T-helper 1 cell treated with Interleukin-12 subunit alpha and Interleukin-12 subunit beta and Interleukin-4 antibody, amounts not matched to agents 30 μg/mL and 1 μg/mL, for 36 hours (primary cell): Measurements from ENCODE around the gene SMYD4.

Experiments
- H3K27ac Mint-ChIP-seq: one replicate; pipeline ENCODE4 v1.8.0; 2021; ENCODE audit warnings: mild to moderate bottlenecking, mixed read lengths
- H3K27me3 Mint-ChIP-seq: one replicate; pipeline ENCODE4 v1.8.0; 2021; ENCODE audit warnings: low read depth, mixed read lengths
- H3K36me3 Mint-ChIP-seq: one replicate; pipeline ENCODE4 v1.8.0; 2021; ENCODE audit warnings: low read depth, mixed read lengths
- H3K4me1 Mint-ChIP-seq: one replicate; pipeline ENCODE4 v1.8.0; 2021; ENCODE audit warnings: low read depth, mixed read lengths
- H3K4me3 Mint-ChIP-seq: one replicate; pipeline ENCODE4 v1.8.0; 2021; ENCODE audit warnings: mild to moderate bottlenecking, moderate library complexity, mixed read lengths
- H3K9me3 Mint-ChIP-seq: one replicate; pipeline ENCODE4 v1.8.0; 2021; ENCODE audit warnings: mixed read lengths

Gene SMYD4

DNA sequence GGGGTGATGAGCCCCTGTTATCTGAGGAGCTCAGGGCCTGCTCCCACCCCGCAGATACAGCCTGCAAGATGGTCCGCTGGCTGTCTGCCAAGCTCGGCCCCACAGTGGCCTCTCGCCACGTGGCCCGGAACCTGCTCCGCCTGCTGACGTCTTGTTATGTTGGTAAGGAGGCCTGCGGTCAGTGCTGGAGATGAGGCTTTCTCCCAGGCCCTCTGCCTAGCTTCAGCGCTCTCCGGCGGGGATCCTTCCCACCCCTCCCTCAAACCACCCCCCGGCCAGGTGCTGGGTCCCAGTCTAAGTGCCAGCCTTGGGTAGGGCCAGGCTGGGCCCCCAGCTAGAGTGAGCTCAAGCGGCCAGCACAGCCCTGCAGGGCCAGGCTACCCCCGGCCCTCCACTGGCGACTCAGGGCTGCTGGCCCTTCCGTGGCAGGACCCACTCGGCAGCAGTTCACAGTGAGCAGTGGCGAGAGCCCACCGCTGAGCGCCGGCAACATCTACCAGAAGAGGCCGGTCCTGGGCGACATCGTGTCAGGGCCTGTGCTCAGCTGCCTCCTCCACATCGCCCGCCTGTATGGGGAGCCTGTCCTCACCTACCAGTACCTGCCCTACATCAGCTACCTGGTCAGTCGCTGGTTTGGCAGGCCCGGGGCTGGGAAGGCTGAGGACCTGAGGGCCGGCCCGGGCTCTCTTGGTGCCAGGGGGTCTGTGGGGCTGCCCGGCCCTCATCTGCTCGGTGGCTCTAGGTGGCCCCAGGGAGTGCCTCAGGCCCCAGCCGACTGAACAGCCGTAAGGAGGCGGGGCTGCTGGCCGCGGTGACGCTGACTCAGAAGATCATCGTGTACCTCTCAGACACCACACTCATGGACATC, 99.1 kb downstream of the SMYD4 start:
- peaks cover 23% of the 10 kb centered on the region for H3K36me3 Mint-ChIP-seq
- H3K4me1 Mint-ChIP-seq: peaks cover 16% of the 10 kb centered on the region
- no peaks in the 10 kb centered on the region for H3K9me3 Mint-ChIP-seq
- no peaks in the 10 kb centered on the region for H3K27me3 Mint-ChIP-seq
- no peak overlapping the region for H3K27ac Mint-ChIP-seq
- H3K4me3 Mint-ChIP-seq: no peak overlapping the region

DNA sequence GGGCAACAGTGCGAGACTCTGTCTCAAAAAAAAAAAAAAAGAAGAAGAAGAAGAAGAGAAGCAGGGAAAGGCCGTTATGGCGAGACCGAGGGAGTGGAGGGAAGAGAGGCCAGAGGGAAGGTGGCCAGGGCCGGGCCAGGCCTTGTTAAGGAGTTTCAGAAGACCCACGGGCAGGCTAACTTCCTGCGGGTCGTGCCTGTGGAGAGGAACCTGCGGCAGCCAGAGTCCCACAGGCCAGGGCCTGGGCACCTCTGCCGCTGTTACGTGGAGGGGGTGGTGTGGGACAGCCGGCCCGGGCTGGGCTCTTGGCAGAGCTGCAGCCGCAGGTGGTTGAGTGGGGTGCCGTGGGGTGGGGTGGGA, 99.8 kb downstream of the SMYD4 start:
- H3K9me3 Mint-ChIP-seq: no peaks in the 10 kb centered on the region
- H3K36me3 Mint-ChIP-seq: peaks cover 24% of the 10 kb centered on the region
- no peak overlapping the region for H3K27ac Mint-ChIP-seq
- H3K4me3 Mint-ChIP-seq: no peak overlapping the region
- H3K27me3 Mint-ChIP-seq: no peaks in the 10 kb centered on the region
- H3K4me1 Mint-ChIP-seq: peaks cover 18% of the 10 kb centered on the region
